BE2C (cell line): ENCODE measurements around the gene TTC34.

Experiments
- DNase-seq: peaks from one replicate; pipeline ENCODE4 v3.0.0-alpha.2; 2020
- H3K27me3 ChIP-seq: fragments of 250-450 bp; sonication (Bioruptor Pico); 2 replicates; pipeline ENCODE4 v1.5.1; 2020; ENCODE audit warnings: mild to moderate bottlenecking
- H3K36me3 ChIP-seq: fragments of 250-450 bp; sonication (Bioruptor Pico); 2 replicates; pipeline ENCODE4 v1.5.1; 2020; ENCODE audit warnings: mild to moderate bottlenecking
- H3K4me1 ChIP-seq: fragments of 250-450 bp; sonication (Bioruptor Pico); 2 replicates; pipeline ENCODE4 v1.5.1; 2020
- H3K4me3 ChIP-seq: 2 replicates; pipeline ENCODE4 v1.5.1; 2011; ENCODE audit warnings: low read depth, low read length
- H3K9me3 ChIP-seq: fragments of 250-450 bp; sonication (Bioruptor Pico); 2 replicates; pipeline ENCODE4 v1.5.1; 2020
- CTCF ChIP-seq: IDR thresholded peaks from 2 replicates; pipeline ENCODE4 v1.5.1; 2012; ENCODE audit warnings: mild to moderate bottlenecking, low read depth, low read length

TTC34 gene

DNA sequence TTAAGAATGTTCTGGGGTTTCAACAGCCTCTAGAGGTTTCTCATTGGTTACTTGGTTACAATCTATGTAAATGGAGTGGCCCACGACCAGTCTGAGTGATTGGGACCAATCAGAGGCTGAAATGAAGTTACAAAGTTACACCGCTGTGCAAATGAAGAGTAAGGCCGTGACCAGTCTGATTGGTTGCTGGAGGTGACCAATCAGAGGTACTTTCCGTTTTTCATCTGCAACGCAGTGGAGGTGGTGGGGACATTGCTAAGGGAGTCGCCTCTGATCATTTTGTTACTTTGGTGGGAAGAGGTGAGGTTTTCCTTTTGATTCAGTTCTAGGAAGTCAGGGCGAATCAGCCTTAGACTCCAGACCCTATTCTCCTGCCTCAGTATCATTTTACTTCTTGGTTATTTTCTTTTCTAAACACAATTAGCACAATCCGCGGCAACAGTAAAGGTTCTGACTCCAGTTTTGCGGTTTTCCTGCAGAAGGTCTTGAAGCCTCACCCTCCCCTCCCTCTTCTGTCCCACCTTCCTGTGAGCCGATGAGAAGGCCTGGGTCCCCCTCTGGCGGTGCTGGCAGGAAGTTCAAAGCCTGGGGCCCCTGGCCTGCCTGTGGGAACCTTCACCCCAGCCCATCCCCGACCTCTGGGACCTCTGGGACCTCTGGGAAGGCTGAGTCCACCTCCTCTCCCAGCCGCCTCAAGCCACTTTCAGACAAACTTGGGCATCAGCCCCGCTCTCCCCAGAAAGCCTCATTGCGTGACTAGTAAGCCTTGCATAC, 38.7 kb upstream of the TTC34 start:
- H3K4me1 ChIP-seq = no peaks in the 10 kb centered on the region
- TF ChIP-seq CTCF = no peak
- no peaks in the 10 kb centered on the region for H3K36me3 ChIP-seq
- H3K27me3 ChIP-seq = no peaks in the 10 kb centered on the region; the same call in 1 of the 2 replicates
- no peaks in the 10 kb centered on the region for H3K9me3 ChIP-seq
- no peak overlapping the region for H3K4me3 ChIP-seq
- no peak for DNase-seq

GRCh38 chr1:2837823-2838222, 36.3 kb upstream of the TTC34 start:
- Histone ChIP-seq H3K36me3 (no peaks in the 10 kb centered on the region), H3K9me3 (no peaks in the 10 kb centered on the region), H3K4me3 (no peak overlapping the region), H3K4me1 (no peaks in the 10 kb centered on the region), H3K27me3 (no peaks in the 10 kb centered on the region; the same call in 1 of the 2 replicates)
- TF ChIP-seq CTCF = no peak
- no peak for DNase-seq

DNA sequence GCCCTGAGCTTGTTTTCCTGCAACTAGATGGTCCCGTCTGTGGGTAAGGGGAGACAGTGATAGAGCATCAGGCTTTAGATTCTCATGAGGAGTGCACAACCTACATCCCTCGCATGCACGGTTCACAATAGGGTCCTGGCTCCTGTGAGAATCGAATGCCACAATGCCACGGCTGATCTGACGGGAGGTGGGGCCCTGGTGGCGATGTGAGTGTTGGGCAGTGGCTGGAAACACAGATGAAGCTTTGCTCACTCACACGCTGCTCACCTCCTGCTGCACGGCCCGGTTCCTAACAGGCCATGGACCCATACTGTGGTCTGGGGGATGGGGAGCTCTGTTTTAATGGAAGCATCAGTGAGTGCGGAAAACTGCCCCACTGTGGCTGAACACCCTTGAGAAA, 35.8 kb upstream of the TTC34 start:
- H3K4me3 ChIP-seq = no peak overlapping the region
- no peak for TF ChIP-seq CTCF
- H3K36me3 ChIP-seq = no peaks in the 10 kb centered on the region
- no peak for DNase-seq
- H3K27me3 ChIP-seq = no peaks in the 10 kb centered on the region; the same call in 1 of the 2 replicates
- no peaks in the 10 kb centered on the region for H3K9me3 ChIP-seq
- no peaks in the 10 kb centered on the region for H3K4me1 ChIP-seq

DNA sequence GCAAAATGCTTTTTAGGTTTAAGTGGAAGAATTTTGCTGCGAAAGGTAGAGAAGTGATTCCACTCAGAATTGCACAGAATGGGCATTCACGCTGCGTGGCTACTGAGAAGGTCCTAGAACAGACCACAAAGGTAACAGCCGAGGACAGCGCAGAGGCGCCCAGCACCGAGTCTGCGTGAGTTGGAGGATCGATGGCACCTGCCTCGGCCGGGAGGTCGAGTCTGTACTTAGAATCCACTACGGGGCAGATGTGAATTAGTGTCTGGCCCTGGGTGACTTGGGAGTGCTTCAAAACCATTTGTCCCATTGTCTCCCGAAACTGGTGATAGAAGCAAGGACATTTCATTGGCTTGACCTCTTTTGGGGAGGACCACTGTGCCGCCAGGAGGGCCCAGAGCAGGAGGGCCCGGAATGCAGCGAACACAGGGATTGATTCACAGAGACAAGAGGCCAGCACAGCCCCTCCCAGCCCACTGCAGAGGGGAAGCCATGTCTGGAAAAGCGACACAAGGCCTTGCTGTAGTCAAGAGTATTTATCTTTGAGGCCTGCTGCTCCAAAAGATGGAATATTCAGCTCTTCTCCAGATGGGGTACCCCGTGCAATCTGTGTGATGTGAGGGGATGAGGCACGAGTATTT, 35.0 kb upstream of the TTC34 start:
- H3K4me1 ChIP-seq = no peaks in the 10 kb centered on the region
- H3K9me3 ChIP-seq = no peaks in the 10 kb centered on the region
- no peak overlapping the region for H3K4me3 ChIP-seq
- H3K36me3 ChIP-seq = no peaks in the 10 kb centered on the region
- TF ChIP-seq CTCF = no peak
- DNase-seq = no peak
- H3K27me3 ChIP-seq = no peaks in the 10 kb centered on the region; the same call in 1 of the 2 replicates

DNA sequence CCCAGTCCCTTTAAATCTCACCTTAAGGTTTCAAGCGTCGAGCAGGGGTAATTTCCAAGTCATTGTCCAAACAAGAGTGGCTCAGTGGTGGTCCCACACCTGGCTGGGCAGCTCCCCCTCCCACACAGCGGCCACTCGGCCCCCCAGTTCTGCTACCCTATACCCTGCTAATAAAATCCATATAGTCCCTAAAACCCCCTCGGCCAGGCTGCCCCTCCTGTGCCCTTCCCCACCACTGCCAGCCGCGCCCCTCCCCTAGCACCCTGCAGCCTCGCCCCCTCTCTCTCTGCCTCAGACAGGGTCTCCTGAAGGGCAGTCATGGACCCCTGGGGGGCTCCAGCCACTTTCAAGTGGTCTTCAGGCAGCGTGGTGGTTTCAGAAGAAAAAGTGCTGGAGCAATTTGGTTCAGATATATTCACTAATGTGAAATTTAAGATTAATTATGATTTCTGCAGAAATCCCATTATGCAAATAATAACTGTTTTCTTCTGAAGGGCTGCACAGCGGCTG, 34.2 kb upstream of the TTC34 start:
- no peaks in the 10 kb centered on the region for H3K4me1 ChIP-seq
- H3K36me3 ChIP-seq = no peaks in the 10 kb centered on the region
- H3K4me3 ChIP-seq = no peak overlapping the region
- no peak for DNase-seq
- H3K27me3 ChIP-seq = no peaks in the 10 kb centered on the region; the same call in 1 of the 2 replicates
- TF ChIP-seq CTCF = no peak
- no peaks in the 10 kb centered on the region for H3K9me3 ChIP-seq
